HG03460 (cell line): ENCODE data around the gene MZT1.
"Not testable (repeated sequence)": the region's sequence is repeated elsewhere in the genome, so short reads cannot be mapped to it uniquely, and the experiment has no call there.

ENCODE experiments used
- ATAC-seq: cut with Tn5 transposase; IDR thresholded peaks from one replicate; pipeline ENCODE4 v1.9.1; 2021; ENCODE audit not compliant: unreplicated experiment

MZT1 gene

GRCh38 chr13:72727417-72728289 is at the start of gene MZT1, which contains the start of gene BORA:
Gene MZT1, minus strand, starts transcription at chr13:72727629. Its CDS starts 27 bp downstream, at chr13:72727602.
Gene BORA, plus strand, starts transcription at chr13:72727923. Its CDS starts 1,018 bp downstream, at chr13:72728941.
- ATAC-seq: peak; percentile 93

GRCh38 chr13:72774019-72774418 is 46.6 kb upstream of the MZT1 start:
- no peak for ATAC-seq

- ATAC-seq: no peak
Observed at GRCh38 chr13:72763411-72763810, 36.0 kb upstream of the MZT1 start.

GRCh38 chr13:72760189-72760588 is 32.8 kb upstream of the MZT1 start:
- ATAC-seq: no peak

GRCh38 chr13:72757792-72758535 is 30.5 kb upstream of the MZT1 start:
- ATAC-seq: no peak

- no peak for ATAC-seq
Observed at GRCh38 chr13:72754111-72754510, 26.7 kb upstream of the MZT1 start.

- ATAC-seq: no peak
Observed at GRCh38 chr13:72751220-72751619, 23.8 kb upstream of the MZT1 start.

GRCh38 chr13:72745260-72745659 is 17.8 kb upstream of the MZT1 start:
- ATAC-seq: peak; percentile 48

GRCh38 chr13:72740015-72740414 is 12.6 kb upstream of the MZT1 start:
- no peak for ATAC-seq

- no peak for ATAC-seq
Observed at GRCh38 chr13:72737033-72737432, 9.6 kb upstream of the MZT1 start.

- ATAC-seq: no peak
Observed at GRCh38 chr13:72728290-72728605, 819 bp upstream of the MZT1 start.

GRCh38 chr13:72726726-72727416 is 558 bp downstream of the MZT1 start:
- ATAC-seq: peak; percentile 31

- ATAC-seq: not testable (repeated sequence)
Observed at GRCh38 chr13:72726185-72726584, 1.2 kb downstream of the MZT1 start.

GRCh38 chr13:72716776-72717175 is 10.7 kb downstream of the MZT1 start:
- ATAC-seq: no peak

- ATAC-seq: no peak
Observed at GRCh38 chr13:72700509-72700908, 26.9 kb downstream of the MZT1 start.

- no peak for ATAC-seq
Observed at GRCh38 chr13:72698164-72698563, 29.3 kb downstream of the MZT1 start.

GRCh38 chr13:72696579-72696978 is 30.9 kb downstream of the MZT1 start:
- no peak for ATAC-seq

- ATAC-seq: no peak
Observed at GRCh38 chr13:72694314-72694713, 33.1 kb downstream of the MZT1 start.

- ATAC-seq: no peak
Observed at GRCh38 chr13:72693832-72694231, 33.6 kb downstream of the MZT1 start.

GRCh38 chr13:72692884-72693514 is 34.4 kb downstream of the MZT1 start:
- ATAC-seq: no peak

- ATAC-seq: no peak
Observed at GRCh38 chr13:72689181-72689696, 38.2 kb downstream of the MZT1 start.
